DMS 273 treated with DMSO at 0.1 percent for 48 hours (cell line): ENCODE results near the gene IQUB.
"Not testable (repeated sequence)": the region's sequence is repeated elsewhere in the genome, so short reads cannot be mapped to it uniquely, and the experiment has no call there.

Experiments used
- DNase-seq: peaks from one replicate; lab custom pipeline; 2025; lab: John Stamatoyannopoulos, UW

The IQUB gene

GRCh38 chr7:123539871-123540270 is 5.5 kb upstream of the IQUB start:
- no peak for DNase-seq

DNA sequence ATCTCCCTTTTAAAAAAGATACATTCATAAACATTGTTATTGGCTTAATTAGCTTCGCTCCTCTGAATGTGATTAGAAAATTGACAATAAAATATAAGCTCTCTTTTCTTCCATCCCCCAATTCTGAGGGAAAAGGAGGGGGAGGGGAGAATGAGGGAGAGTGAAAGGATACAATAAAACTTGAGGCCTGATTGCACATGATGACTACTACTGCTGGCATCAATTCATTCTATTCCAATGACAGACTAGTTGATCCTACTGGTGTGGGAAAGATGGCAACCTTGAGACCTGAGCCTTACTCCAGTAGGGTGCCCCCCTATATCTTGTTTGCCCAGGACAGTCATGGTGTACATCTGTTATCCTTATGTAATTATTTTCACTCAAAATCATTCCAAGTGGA is 4.5 kb upstream of the IQUB start:
- no peak for DNase-seq

DNA sequence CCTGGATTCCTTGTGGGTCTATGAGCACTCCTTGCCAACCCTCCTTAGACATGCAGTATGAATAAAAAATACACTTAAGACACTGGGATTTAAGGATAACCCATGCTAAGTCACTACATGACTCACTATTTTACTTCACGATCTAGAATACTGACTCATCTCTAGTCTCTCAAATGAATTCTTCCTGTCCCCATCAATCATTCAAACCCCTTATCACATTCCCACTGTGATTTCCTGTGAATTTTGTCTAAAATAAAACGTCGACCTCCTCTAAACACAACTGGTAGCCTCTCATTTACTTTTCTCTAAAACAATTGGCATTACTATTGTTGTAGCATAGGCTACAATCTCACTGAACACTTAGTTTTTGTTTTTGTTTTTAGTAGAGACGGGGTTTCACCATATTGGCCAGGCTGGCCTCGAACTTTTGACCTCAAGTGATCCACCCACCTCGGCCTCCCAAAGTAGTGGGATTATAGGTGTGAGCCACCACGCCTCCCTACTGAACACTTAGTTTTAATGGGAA is 3.9 kb upstream of the IQUB start:
- no peak for DNase-seq

DNA sequence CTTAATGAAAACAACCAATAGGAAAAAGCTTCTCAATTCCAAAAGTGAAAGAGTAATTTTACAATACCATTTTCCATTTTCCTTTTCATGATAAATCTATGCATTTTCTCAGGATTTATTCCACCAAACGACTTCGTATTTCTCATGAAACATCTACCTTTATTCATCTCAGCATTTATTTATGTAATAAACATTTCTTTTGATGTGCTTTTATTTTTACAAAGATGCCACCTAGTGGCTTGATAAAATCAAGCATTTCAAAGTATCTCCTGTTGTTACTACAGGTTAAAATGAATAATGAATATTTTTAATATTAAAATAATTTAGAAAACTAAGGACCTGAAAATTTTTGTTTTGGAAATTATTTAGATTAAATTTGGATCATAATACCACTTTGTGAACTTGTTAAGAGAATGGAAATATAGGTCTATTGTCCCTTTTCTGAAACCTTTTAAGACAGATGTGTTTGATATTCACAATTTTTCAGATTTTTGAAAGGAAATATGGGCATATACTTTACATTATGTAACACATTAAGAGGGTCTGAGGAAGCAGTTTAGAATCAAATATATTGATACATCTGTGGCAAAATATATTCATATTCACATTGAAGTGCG is 2.7 kb upstream of the IQUB start:
- peak; percentile 21 for DNase-seq

GRCh38 chr7:123535517-123535916 is 1.1 kb upstream of the IQUB start:
- no peak for DNase-seq

GRCh38 chr7:123533929-123534382 is 439 bp downstream of the IQUB start:
- DNase-seq = no peak

DNA sequence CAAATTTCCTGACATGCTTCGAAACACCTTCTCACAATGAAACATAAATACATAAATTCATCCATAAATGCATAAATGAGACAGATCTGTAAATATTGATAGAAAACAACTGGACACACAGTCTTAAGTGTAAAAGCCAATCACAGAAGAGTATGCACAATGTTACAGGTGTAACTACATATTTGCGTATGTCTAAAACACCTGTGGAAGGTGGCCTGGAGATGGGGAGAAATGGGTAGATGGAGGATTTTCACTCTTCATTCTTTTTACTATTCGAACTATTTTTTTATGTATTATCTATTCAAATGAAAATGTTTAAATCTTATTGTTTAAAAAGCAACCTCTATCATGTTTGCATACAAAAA is 860 bp downstream of the IQUB start:
- DNase-seq = no peak

- DNase-seq = not testable (repeated sequence)
These were observed 1.4 kb downstream of the IQUB start for GRCh38 chr7:123532788-123533552.

DNA sequence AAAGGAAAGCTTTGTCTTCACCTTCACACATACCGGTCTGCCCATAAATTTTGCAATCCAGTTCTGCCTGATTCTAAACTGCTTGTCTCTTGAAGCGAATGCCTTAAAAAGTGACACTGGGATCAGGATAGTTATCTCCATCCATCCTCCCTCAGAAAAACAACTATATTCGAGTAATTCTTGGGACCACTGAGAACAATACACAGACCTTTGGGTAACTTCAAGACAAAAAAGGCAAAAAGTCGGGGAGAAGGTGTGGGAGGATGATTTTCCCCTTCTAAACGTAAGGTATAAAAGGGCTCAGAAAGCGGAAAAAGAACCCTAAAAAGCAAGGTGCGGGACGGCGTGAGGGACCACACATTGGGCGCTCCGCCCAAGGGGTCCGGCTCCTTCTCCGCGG is 2.1 kb downstream of the IQUB start:
- not testable (repeated sequence) for DNase-seq

GRCh38 chr7:123530035-123530591 is 4.3 kb downstream of the IQUB start:
- DNase-seq = not testable (repeated sequence)

DNA sequence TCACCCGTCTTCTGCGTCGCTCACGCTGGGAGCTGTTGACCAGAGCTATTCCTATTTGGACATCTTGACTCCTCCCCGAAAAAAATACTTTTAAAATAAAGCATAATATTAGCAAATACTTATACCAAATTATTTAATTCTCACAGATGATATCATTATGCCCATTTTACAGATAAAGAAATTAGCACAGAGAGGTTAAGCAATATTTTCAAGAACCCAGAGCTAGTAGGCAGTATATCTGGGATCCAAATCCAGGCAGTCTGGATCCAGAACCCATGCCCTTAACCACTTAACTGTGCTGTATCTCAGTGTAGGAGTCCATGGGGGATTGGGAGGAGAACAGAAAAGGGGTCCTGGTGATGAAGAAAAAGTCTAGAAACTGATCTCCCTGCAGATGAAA is 6.1 kb downstream of the IQUB start:
- no peak for DNase-seq

DNA sequence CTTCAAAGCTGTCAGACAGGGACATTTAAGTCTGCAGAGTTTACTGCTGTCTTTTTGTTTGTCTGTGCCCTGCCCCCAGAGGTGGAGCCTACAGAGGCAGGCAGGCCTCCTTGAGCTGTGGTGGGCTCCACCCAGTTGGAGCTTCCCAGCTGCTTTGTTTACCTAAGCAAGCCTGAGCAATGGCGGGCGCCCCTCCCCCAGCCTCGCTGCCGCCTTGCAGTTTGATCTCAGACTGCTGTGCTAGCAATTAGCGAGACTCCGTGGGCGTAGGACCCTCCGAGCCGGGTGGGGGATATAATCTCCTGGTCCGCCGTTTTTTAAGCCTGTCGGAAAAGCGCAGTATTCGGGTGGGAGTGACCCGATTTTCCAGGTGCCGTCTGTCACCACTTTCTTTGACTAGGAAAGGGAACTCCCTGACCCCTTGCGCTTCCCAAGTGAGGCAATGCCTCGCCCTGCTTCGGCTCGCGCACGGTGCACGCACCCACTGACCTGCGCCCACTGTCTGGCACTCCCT is 6.6 kb downstream of the IQUB start:
- DNase-seq = not testable (repeated sequence)

GRCh38 chr7:123526533-123526932 is 7.9 kb downstream of the IQUB start:
- DNase-seq = not testable (repeated sequence)

DNA sequence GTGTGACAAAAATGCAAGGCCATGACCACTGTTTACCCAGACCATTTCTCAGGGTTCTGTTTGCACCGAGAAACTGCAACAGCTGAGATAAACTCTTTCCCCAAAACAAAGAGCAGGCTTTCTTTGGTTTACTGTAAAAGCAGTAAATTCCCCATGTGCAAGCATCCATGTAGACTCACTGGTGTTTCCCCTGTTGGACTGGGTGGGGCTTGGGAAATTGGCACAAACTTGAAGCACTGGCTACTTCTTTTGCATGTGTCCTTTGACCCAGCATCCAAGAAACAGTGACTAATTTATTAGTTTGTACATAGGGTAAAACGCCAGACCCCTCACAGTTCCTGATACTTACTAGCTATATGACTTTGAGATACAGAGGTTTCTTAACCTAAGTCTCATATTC is 12.3 kb downstream of the IQUB start:
- DNase-seq = no peak

GRCh38 chr7:123505221-123505620 is 29.2 kb downstream of the IQUB start:
- DNase-seq = no peak

DNA sequence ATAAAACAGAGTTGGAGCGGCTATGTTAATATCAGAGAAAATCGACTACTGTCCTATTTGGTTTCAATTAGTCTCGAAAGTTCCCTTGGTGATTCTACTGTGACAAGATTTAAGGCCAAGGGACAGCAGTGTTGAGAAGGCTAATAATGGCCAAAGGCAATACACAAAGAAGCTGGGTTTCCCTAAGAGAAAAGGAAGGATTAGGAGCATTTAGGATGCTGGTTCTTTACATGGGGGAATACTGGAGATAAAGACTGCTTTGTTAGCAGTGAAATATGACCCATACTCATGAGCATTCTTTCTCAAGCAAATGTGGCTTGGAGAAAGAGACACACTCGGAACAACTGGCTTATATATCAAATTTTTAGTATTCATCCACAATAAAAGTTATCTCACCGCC is 32.2 kb downstream of the IQUB start:
- DNase-seq = no peak

GRCh38 chr7:123500878-123501489 is 33.4 kb downstream of the IQUB start:
- DNase-seq = no peak

DNA sequence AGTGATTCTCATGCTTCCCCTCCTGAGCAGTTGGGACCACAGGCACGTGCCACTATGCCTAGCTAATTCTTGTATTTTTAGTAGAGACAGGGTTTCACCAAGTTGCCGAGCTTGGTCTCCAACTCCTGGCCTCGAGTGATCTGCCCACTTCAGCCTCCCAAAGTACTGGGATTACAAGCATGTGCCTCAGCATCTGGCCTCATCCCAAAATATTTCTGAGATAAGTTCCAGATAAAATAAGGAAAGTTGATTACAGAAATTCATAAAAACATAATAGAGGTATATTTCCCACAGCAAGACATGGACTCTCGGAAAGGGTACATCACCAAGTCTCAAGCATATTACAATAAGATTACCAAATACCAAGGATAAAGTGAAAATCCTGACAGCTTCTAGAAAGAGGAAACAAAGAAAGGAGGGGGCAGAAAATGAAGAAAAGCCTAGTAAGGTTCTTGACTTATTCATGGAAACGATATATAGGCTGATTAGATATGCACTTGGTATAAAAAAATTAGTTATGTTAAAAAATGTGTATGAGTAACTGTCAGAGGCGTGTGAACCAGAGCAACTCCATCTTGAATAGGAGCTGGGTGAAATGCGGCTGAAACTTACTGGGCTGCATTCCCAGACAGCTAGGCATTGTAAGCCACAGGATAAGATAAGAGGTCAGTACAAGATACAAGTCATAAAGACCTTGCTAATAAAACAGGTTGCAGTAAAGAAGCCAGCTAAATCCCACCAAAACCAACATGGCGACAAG is 35.0 kb downstream of the IQUB start:
- no peak for DNase-seq

GRCh38 chr7:123498601-123499000 is 35.8 kb downstream of the IQUB start:
- no peak for DNase-seq

GRCh38 chr7:123498031-123498430 is 36.4 kb downstream of the IQUB start:
- DNase-seq = no peak

DNA sequence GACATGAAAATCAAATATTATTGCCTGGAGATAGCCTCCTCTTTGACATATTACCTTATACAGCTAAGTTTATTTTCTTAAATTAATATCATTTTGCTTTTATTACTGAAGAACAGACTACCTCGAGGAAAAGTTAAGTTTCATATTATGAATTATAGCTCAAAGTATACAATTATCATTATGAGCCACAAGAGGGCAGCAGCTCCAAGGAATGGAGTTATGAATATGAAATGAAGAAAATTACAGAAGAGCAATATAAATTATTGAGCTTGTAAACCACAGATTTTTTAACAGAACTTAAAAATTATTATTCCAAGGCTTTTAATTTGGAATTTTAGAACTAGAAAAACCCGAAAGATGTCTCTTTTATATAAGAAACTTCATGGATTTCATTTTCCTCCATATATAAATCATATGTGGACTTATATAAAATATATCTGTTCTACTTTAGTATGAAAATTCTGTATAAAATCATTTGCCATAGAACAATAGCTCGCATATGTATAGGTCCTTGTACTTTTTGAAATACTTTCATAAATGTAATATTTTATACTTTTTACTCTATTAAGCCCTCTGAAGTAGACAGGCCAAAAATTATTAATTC is 40.1 kb downstream of the IQUB start:
- no peak for DNase-seq
